GM18520 (cell line): ENCODE results near the gene C1orf141.
"Not testable (repeated sequence)": the region's sequence is repeated elsewhere in the genome, so short reads cannot be mapped to it uniquely, and the experiment has no call there.

ENCODE experiments used
- ATAC-seq: cut with Tn5 transposase; IDR thresholded peaks from one replicate; pipeline ENCODE4 v1.9.1; 2021; ENCODE audit not compliant: unreplicated experiment

C1orf141 gene

DNA sequence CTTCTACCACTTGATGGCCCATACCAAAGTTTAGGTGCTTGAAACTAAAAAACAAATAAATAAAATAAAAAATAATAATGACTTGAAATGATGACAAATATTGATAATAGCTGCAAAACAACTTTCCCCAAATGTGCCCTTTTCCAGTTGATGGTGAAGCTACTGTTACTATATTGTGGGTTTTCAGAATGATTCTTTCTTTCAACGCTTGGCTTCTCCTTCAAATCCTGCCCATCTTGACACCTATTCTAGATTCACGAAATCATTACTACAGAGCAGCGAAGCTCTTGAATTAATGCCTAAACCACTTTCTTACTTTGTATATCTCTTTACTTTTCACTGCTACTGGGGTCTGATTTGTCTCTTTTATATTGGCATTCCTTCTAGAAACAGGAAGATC is 9.2 kb upstream of the C1orf141 start:
- ATAC-seq = no peak

DNA sequence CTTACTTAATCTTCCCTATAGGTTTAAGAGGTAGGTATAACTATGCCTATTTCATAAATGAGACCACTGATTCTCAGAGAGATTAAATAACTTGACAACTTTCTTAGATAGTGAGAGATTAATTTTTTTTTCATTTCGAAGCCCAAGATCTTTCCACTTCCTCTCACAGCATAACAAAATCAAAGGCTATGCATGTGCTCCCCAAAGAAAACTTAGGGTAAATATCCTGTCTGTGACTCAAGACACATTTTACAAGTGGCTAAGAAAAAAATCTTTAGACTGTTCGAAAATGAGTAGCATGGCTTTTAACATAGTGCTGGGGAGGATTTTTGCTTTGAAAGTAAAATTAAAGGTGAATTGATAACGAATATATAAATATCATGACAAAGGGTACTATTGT is 8.2 kb upstream of the C1orf141 start:
- ATAC-seq = no peak

DNA sequence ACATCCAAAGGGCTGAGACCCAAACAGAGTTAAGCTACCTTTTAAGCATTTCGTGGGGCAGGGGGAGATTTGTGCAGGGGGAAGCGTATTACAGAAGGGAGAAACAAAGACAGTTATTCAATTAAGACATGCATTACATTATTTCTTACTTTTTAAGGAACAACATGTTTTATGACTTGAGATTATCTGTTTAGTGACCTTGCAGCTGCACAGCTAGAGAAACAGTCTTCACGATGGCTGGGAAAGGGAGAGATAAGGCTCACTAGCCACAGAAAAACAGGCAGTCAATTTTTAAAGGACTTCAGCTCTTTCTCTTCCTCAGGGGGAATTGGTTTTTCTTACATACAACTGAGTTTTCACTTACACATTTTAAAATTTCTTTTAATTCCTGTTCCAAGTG is 7.1 kb upstream of the C1orf141 start:
- not testable (repeated sequence) for ATAC-seq

DNA sequence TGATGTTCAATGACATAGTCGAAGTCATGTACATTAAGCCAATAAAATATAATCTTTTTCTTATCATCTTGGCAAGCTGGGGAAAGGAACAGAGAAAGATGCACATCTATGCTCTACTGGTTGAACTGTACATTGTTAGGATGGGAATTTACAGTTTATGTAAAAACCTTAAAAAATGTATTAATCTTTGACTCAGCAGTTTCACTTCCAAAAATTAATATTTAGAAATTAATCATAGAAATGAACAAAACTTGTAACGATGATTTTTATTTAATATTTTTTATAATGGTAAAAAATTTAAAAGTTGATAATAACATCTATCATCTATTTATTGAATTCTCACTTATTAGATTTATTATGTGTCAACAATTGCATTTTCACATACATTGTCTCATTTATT is 5.7 kb upstream of the C1orf141 start:
- ATAC-seq = no peak

DNA sequence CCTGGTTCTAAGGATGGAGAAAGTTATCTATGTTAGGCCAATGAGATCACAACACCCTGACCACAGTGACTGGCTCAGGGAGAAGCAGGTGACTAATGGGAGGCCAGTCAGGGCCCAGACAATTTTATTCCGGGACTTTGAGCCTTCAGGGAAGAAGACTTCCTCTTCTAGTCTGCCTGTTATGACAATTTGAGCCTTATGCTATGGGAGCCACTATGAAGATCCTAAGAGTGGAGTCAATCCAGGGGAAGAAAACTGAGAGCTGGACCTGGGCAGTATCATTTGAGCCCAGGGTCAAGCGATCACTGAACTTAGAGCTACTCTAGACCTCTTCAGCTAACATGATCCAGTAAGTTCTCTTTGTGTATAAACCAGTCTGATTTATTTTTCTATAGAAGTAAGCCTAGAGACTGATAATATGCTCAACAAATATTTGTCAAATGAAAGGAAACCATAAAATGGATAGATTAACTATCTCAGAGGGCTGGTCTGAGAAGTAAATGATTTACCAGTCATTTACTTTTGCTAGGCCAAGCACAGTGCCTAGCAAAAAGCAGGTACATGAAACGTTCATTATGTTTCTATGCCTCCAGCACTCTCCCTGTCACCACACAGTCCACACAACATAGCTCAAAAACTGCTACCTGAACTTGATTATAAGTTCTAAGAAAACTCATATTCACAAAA is 4.2 kb upstream of the C1orf141 start:
- no peak for ATAC-seq

DNA sequence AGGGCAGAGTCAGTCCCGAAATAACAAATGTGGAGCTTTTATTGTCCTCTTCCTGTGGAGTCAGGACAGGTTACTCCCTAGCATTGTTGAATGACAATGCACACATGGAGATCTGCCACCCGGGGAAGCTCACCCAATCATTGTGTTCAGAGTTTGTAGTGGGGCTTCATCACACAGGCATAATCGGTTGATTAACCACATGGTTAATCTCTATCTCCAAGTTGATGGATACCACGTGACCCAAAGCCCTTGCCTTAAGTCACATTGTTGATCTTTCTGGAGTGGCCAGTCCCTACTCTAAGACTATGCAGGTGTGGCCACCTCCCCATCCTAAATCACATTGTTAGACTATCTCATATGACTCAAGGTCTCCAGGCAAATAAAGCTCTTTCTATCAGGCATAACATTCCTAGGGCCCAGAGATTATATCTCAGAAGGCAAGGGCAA is 2.6 kb upstream of the C1orf141 start:
- ATAC-seq = no peak

DNA sequence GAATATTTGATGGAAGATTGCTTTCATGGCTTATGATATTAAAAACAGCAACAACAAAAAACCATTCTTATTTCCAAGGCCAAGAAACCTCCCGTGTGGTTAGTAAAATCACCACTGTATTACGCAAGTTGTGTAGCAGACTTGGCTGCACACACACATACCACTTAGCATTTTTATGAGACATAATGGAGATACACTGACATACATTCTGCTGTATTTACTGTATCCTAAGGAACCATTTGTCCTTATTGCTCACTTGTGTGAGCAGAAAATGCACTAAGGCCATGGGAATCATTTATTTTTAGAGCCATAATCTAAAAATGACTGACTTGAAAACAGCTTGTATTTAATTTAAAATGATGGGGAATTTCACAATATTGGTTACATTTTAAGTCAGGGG is 584 bp upstream of the C1orf141 start:
- no peak for ATAC-seq

DNA sequence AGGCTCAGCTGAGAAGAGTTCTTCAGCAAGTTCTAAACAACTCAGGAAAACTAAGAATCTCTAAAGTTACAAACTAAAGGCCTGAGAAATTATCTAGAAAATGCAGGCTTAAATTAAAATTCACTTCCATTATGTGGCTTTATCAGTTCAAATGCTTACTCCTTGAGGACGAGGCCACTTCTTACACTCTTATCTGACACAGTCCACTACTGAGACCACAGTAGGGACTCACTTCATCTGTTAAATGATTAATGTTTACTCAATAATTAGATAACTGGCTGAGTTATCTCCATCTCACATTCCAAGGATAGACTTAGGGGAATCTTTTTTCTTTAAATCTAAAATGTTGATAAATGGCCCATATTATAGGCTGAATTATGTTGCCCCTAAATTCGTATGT is 1.6 kb downstream of the C1orf141 start:
- ATAC-seq = no peak

DNA sequence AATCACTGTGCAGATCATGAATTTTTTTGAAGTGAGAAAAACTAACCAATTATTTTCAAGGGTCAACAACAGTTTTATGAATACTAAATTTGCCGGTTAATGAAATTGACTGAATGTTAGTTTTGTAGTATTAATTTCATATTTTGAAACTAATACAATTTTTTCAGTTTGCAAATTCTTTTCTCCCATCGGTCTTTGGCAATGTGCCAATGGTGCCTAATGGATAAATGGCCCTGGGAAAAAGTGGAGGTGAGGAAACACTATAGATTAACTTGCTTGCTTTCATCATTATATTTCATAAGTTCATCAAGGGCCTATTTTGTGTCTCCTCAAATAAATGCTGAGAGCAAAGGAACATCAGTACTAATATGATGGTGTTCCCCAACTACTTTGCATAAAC is 4.1 kb downstream of the C1orf141 start:
- no peak for ATAC-seq

DNA sequence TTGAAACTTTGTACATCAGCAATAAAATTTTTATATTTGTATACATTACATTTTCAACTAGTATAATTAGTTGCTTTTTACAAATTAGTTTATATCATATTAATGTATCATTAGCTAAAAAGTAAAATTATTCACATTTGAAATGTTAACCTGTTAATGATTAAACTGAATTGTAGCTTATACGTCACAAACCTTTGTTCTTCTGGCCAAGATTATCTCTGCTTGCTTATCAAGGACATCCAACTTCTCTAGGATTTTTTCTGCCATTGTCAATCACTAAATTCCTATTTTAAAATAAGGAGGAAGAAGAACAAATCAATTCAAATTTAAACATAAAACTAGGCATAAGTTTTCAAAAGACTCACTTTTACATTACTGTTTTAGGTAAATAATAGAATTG is 7.8 kb downstream of the C1orf141 start:
- no peak for ATAC-seq

DNA sequence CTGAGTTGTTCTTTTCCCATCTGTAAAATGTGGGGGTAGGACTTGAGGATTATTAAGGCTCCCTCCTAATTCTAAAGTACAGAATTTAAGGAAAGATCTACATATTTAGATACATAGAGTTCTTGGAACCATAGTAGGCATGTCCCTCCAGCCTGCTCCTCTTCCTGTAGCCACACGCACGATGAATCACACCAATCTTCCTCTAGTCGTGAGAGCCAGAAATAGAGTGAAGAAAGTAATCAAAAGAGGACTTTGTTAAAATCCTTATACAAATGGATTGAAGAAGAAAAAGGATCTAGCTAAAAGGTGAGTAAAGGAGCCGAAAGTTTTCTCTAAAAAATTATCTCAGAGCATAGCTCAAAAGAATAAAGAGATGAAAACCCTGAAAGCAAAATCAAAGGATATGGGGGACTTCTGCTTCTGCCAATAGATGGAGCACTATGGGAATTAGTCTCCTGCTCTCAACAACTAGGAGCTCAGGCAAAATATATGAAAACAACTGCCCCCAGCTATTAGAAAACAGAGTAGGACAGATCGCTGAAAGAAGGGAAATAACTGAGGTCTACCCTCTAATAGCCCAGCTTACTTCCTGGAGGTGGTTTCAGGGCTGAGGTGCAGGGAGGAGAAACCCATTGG is 8.5 kb downstream of the C1orf141 start:
- no peak for ATAC-seq

DNA sequence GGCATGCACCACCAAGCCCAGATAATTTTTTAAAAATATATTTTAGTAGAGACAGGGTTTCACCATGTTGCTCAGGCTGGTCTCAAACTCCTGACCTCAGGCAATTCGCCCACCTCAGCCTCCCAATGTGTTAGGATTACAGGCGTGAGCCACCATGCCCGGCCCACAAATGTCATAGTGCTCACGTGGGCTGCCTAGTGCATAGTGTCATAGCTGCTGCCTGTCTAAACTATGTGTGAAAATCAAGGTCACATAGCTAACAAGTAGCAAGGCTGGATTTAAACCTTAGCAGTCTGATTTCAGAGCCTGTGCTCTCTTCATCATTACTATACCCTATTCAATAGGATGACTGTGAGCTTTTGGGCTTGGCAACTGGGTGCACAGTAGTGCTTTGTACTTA is 10.3 kb downstream of the C1orf141 start:
- ATAC-seq = no peak

DNA sequence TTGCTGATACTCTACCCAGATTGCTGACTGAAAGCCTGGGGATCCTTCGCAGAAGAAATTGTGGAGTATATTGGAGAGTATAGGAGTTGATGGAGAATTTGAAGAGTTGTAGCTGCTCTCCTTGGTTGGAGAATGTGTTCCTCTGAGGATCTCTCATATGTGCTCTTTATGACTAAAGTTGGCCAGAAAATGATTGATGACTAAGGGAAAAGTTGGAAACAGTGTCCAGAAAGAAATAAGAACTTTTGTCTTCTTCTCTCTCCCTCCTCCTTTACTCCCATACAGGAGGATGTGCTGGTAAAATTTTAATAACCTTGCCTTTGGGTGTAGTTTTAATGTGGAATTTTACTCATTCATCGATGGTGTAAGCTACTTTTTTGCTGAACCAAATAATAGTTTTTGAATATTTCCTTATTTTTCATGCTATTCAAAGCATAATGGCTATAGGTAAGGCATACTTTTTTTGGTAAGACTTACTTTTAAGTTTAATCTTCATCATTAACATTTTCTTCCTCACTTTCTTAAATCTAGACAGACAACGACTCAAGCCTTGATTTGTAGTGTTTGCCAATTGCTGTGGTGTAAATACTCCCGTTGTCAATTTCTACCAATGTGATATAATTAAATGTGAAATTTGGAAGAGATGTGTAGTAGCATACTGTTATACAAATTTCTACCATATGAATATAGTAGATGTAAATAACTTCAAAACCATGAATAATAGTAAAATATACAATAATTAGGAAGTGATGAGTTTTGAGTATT is 13.7 kb downstream of the C1orf141 start:
- ATAC-seq = no peak

DNA sequence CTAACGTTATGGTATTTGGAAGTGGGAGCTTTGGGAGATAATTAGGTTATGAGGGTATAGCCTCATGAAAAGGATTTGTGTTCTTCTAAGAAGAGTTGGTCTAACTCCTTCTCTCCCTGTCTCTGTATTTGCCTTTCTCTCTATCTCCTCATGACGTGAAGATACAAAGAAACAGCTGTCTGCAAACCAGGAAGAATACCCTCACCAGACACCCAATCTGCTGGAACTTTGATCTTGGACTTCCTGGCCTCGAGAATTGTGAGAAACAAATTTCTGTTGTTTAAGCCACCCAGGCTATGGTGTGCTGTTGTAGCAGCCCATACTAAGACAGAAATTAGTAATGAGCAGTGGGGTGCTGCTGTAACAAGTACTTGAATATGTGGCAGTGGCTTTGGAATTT is 16.1 kb downstream of the C1orf141 start:
- no peak for ATAC-seq

DNA sequence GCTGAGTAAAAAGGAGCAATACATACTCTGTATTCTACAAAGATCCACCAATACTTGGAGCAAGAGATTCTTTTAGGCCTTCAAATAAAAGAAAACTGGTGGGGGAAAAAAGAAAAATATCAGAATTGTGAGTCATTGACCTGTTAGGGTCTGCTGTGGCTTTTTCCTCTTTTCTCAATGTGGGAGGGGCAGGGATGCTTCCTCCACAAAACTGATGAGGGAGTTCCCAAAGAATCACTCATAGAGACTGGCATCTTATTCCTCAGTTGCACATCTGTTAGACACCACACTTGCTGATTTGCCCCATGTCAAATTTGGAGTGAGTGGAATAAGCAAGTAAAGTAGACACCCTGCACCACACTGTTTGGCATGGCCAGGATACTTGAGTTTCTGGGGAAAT is 16.6 kb downstream of the C1orf141 start:
- no peak for ATAC-seq

DNA sequence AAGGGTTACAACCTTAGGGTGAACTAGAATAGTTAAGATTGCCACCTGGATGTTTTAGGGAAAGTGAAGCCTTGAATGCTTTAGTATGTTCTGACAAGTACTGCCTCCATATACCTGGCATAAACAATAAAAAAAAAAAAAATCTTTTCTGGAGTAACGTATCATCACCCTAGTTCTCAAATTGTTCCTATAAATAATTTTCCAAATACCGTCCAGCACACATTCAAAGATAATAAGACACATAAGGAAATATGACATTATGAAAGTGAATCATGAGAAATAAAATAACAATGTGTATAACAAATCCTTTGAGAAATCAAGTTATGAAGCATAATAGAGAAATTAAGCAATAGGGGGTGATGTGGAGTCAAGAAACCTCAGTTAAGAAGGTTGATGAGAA is 20.6 kb downstream of the C1orf141 start:
- no peak for ATAC-seq

DNA sequence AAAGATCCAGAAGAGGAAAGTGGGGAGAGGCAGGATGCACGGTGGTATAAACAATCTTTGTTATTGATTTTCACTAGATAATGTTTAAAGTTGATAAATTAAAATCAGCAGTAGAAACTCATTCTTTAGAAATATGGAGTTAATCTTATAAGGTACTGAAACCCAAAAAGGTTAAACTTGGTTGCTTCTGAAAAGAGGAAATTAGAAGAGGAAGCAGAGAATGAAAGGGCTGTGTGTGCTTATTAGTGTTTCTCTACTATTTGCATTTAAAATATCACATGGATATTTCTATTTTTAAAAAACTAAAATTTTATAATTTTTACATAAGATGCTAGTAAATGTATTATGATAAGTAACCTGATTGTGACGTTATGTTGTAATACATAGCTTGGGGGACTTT is 24.4 kb downstream of the C1orf141 start:
- no peak for ATAC-seq

DNA sequence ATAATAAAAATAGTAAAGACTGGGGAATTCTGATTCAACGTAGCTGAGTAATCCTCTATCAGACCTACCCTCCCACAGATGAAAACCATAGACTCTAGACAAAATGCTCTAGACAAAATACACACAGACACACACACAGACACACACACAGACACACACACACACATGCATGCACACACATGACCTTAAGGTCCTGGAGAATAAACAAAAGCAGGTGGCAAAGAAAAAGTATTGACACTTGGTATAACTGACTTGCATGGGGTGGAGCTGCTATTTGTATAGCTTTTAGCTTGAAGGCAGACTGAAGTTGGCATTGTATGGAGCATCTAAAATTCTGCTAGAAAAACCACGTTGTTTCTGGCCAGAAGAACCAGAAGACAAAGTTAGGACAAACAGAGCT is 29.3 kb downstream of the C1orf141 start:
- no peak for ATAC-seq

DNA sequence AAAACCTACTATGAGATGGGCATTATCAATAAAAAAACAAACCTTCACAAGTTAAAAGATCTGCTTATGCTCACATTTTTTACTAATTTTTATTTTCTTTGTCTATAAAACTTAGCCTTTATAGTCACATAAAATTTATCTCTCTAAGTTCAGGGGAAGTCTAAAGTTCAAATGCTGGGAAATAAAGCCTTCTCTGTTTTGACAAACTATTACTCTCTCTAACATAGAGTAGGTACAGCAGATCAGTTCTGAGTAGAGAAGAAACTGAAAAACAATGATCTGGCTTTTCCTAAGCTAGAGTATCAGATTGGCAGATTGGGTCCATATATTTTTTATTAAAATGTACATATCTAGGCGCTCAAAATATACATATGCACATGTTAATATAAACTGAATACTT is 31.2 kb downstream of the C1orf141 start:
- no peak for ATAC-seq

DNA sequence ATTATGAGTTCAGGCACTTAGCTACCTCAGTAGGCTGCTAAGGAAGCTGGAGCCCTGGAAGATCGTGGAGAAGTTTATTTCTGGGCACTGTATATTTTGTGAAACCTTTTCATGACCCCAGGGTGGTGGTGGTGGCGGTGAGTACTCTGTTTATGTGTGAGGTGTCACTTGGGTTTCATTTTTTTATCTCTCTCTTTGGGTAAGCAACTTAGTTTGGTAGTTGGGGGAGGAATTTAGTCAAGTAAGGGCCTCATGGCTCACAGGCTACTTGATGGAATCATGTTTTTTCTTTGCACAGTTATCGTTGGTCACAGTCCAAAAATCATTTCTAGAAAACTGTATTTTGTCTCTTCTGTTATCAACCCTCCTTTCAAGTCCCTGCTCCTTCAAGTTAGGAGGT is 33.9 kb downstream of the C1orf141 start:
- no peak for ATAC-seq

DNA sequence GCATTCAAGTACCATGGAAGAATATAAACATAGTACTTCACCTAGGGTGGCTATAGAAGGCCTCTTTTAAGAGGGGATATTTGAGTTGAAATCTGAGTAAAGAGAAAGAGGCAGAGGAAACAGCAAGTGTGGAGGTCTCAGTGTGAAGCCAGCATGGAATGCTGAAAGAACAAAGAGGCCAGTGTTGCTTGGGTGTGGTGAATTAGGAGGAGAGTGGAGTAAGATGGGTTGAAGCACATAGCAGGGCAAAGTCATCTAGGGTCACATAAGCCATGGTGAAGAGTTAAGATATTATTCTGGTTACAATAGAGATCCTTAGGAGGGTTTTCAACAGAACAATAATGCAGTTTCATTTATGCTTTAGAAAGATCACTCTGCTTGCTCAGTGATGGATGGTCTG is 37.5 kb downstream of the C1orf141 start:
- ATAC-seq = no peak

DNA sequence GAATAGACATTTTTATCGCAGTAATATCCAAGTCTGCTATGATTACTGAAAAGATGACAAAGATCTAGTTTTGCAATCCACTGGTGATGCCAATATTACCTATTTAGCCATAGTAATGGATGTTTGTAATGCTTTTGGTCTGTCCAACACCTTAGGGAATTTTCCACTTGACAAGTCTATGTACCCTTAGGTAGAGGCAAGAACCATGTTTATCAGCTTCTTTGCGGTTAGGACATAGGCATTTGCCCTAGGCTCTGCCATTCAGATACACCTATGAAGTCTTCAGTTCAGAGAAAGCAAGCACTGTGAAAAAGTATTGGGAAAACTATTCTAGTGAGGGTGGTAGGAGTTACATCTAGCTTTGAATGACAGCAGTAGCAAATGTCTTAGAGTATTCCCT is 40.6 kb downstream of the C1orf141 start:
- no peak for ATAC-seq
